ENCODE results near the gene DACT1.

DNA sequence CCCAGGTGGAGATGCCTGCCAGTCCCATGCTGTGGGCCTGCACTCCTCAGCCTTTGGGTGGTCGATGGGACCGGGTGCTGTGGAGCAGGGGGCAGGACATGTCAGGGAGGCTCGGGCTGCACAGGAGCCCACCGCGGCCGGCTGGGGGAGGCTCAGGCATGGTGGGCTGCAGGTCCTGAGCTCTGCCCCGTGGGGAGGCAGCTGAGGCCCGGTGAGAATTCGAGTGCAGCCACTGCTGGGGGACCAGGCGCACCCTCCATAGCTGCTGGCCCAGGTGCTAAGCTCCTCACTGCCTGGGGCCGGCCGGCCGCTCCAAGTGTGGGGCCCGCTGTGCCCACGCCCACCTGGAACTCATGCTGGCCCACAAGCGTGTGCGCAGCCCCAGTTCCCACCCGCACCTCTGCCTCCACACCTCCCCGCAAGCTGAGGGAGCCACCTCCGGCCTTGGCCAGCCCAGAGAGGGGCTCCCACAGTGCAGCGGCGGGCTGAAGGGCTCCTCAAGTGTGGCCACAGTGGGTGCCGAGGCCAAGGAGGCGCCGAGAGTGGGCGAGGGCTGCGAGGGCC is 49.6 kb downstream of the DACT1 start:
- TF ChIP-seq, protein P1, sequence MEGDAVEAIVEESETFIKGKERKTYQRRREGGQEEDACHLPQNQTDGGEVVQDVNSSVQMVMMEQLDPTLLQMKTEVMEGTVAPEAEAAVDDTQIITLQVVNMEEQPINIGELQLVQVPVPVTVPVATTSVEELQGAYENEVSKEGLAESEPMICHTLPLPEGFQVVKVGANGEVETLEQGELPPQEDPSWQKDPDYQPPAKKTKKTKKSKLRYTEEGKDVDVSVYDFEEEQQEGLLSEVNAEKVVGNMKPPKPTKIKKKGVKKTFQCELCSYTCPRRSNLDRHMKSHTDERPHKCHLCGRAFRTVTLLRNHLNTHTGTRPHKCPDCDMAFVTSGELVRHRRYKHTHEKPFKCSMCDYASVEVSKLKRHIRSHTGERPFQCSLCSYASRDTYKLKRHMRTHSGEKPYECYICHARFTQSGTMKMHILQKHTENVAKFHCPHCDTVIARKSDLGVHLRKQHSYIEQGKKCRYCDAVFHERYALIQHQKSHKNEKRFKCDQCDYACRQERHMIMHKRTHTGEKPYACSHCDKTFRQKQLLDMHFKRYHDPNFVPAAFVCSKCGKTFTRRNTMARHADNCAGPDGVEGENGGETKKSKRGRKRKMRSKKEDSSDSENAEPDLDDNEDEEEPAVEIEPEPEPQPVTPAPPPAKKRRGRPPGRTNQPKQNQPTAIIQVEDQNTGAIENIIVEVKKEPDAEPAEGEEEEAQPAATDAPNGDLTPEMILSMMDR (IDR thresholded peaks at IDR 0.05): no peak
- no peak for TF ChIP-seq POLR2A (IDR thresholded peaks at IDR 0.05)

Data from thyroid gland (tissue), 4 donors.